ENCODE measurements around the gene PRKG1. TPM values are rescaled to one million over a fixed set of nuclear protein-coding genes. Genes with fewer than 3 reads are reported as not detected.

PRKG1 gene
- polyA plus RNA-seq, 3 donors = not detected

GRCh38 chr10:51313251-51313650, 239.0 kb downstream of the PRKG1 start:
- Mint-ChIP-seq H3K4me3 (no peak overlapping the region), H3K27me3 (ENCODE audit: low read depth in 3 of 3) (peaks cover 0 to 2% (median 0%) of the 10 kb centered on the region in 3 donors), H3K36me3 (no peaks in the 10 kb centered on the region), H3K27ac (no peak overlapping the region), H3K9me3 (peaks cover 0 to 3% (median 0%) of the 10 kb centered on the region in 7 donors), H3K4me1 (no peaks in the 10 kb centered on the region)
- Histone ChIP-seq H3K27ac (ENCODE audit: low read depth in 1 of 2, low read length in 2 of 2) (no peak overlapping the region), H3K79me2 (ENCODE audit: insufficient read depth, low read length) (no peaks in the 10 kb centered on the region), H3K27me3 (ENCODE audit: control insufficient read depth in 2 of 2, insufficient read depth in 2 of 2, low read length in 2 of 2) (no peaks in the 10 kb centered on the region), H2AFZ (ENCODE audit: insufficient read depth, low read depth, low read length, poor library complexity, severe bottlenecking) (no peak overlapping the region), H4K20me1 (ENCODE audit: insufficient read depth, low read length) (no peaks in the 10 kb centered on the region), H3K4me3 (replicated peaks in 1 of 3; ENCODE audit: low read depth in 2 of 3, low read length in 3 of 3) (no peak overlapping the region), H3K4me1 (ENCODE audit: control insufficient read depth in 1 of 2, insufficient read depth in 2 of 2, low read length in 2 of 2) (no peaks in the 10 kb centered on the region), H3K36me3 (replicated peaks in 1 of 2; ENCODE audit: control insufficient read depth in 1 of 2, insufficient read depth in 2 of 2, low read length in 2 of 2) (no peaks in the 10 kb centered on the region), H3K9ac (ENCODE audit: insufficient read depth, low read length, poor library complexity, severe bottlenecking) (no peak overlapping the region), H3K9me3 (replicated peaks in 1 of 2; ENCODE audit: control insufficient read depth in 1 of 2, insufficient read depth in 1 of 2, low read length in 2 of 2) (no peaks in the 10 kb centered on the region), H3K4me2 (replicated peaks; ENCODE audit: extremely low read depth, low read length, poor library complexity, severe bottlenecking) (no peak overlapping the region)
- intact Hi-C loops (cut with micrococcal nuclease) = no loop called here
- WGBS (ENCODE audit: insufficient coverage) = no CpG with 5 or more reads among the region's 2 CpGs
- no peak for DNase-seq
- TF ChIP-seq CTCF (IDR thresholded peaks at IDR 0.05) = no peak

GRCh38 chr10:51313773-51314478, 239.6 kb downstream of the PRKG1 start:
- Histone ChIP-seq H3K4me2 (replicated peaks; ENCODE audit: extremely low read depth, low read length, poor library complexity, severe bottlenecking) (no peak overlapping the region), H4K20me1 (ENCODE audit: insufficient read depth, low read length) (no peaks in the 10 kb centered on the region), H3K9me3 (replicated peaks in 1 of 2; ENCODE audit: control insufficient read depth in 1 of 2, insufficient read depth in 1 of 2, low read length in 2 of 2) (no peaks in the 10 kb centered on the region), H3K36me3 (replicated peaks in 1 of 2; ENCODE audit: control insufficient read depth in 1 of 2, insufficient read depth in 2 of 2, low read length in 2 of 2) (no peaks in the 10 kb centered on the region), H3K4me1 (ENCODE audit: control insufficient read depth in 1 of 2, insufficient read depth in 2 of 2, low read length in 2 of 2) (no peaks in the 10 kb centered on the region), H3K4me3 (replicated peaks in 1 of 3; ENCODE audit: low read depth in 2 of 3, low read length in 3 of 3) (no peak overlapping the region), H3K79me2 (ENCODE audit: insufficient read depth, low read length) (no peaks in the 10 kb centered on the region), H3K27me3 (ENCODE audit: control insufficient read depth in 2 of 2, insufficient read depth in 2 of 2, low read length in 2 of 2) (no peaks in the 10 kb centered on the region), H3K27ac (ENCODE audit: low read depth in 1 of 2, low read length in 2 of 2) (no peak overlapping the region), H3K9ac (ENCODE audit: insufficient read depth, low read length, poor library complexity, severe bottlenecking) (no peak overlapping the region), H2AFZ (ENCODE audit: insufficient read depth, low read depth, low read length, poor library complexity, severe bottlenecking) (no peak overlapping the region)
- intact Hi-C loops (cut with micrococcal nuclease) = no loop called here
- no peaks in the 10 kb centered on the region for H3K4me1 Mint-ChIP-seq
- no peak overlapping the region for H3K4me3 Mint-ChIP-seq
- H3K27ac Mint-ChIP-seq = no peak overlapping the region
- DNase-seq = no peak
- WGBS (ENCODE audit: insufficient coverage) = no CpG with 5 or more reads among the region's 3 CpGs
- no peaks in the 10 kb centered on the region for H3K36me3 Mint-ChIP-seq
- TF ChIP-seq CTCF (IDR thresholded peaks at IDR 0.05) = no peak
- H3K9me3 Mint-ChIP-seq = peaks cover 0 to 3% (median 0%) of the 10 kb centered on the region in 7 donors
- no peaks in the 10 kb centered on the region for H3K27me3 Mint-ChIP-seq (ENCODE audit: low read depth in 3 of 3)
